Inflammatory macrophage treated with lipopolysaccharide for 4 hours (primary cell): ENCODE results near the gene MCOLN2.

Experiments
- DNase-seq: peaks from one replicate; pipeline ENCODE4 v3.0.0-alpha.2; 2020

The MCOLN2 gene

DNA sequence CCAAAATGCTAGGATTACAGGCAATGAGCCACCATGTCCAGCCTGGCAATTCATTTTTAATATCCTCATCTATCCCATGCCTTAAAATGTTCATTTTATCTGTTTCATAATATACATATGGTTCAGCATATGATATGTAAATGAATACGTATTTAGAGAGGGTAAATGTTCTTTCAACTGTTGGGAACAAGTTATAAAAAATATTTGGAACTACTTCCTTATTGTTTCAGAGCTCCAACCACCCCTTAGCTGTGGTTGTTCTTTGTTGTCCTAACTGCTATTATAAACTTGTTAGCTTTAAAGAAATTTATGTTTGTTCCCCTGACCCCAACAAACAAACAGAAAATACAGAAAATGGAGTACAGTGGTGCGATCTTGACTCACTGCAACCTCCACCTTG is 14.5 kb downstream of the MCOLN2 start:
- no peak for DNase-seq

GRCh38 chr1:84975035-84975434 is 21.9 kb downstream of the MCOLN2 start:
- DNase-seq, result no peak

DNA sequence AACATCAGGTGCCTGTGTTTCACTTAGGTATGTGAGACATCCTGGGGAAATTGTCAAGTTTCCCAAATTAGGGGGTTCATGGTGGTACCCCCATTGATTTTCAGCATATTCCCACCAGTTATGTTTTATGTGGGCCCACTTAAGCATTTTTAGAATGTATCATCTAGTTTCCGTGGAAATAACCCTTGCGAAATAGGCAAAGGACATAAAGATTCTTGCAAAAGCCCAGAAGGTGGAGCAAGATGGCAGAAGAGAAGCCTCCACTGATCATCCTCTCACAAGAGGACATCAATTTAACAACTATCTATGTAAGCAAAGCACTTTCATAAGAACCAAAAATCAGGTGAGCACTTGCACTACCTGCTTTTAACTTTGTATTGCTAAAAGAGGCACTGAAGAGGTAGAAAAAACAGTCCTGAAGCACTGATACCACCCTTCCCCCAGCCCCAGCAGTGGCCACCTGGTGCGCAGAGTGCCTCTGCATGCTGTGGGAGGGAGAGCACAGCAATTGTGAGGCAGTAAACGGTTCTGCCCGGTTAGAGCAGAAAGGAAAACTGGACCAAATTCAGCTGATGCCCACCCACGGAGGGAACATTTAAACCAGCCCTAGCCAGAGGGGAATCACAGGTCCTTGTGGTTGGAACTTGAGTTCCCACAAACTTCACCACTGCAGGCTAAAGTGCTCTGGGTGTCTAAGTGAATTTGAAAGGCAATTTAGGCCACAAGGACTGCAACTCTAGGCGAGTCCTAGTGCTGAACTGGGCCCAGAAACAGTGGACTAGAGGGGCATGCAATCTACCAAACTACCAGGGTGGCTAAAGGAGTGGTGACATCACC is 23.2 kb downstream of the MCOLN2 start:
- DNase-seq, result peak; percentile 79

- no peak for DNase-seq
These were observed 24.4 kb downstream of the MCOLN2 start for GRCh38 chr1:84972377-84972987.

- DNase-seq, result no peak
These were observed 25.0 kb downstream of the MCOLN2 start for GRCh38 chr1:84971957-84972356.

GRCh38 chr1:84969489-84970250 is 27.2 kb downstream of the MCOLN2 start:
- no peak for DNase-seq

GRCh38 chr1:84968865-84969264 is 28.0 kb downstream of the MCOLN2 start:
- no peak for DNase-seq

- DNase-seq, result no peak
These were observed 28.8 kb downstream of the MCOLN2 start for GRCh38 chr1:84968101-84968500.

DNA sequence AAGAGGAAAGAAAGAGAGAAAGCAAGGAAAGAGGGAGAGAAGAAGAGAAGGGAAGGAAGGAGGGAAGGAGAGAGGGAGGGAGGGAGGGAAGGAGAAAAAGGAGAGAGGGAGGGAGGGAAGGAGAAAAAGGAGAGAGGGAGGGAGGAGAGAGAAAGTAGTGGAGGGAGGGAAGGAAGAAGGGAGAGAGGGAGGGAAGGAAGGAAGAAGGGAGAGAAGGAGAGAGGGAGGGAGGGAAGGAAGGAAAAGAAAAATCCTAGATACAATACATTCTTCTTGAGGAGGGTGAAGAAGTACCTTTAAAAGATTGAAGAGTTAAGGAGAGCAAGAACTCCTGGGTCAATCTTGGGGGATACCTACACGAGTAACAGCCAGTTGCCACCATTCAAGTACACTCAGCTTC is 29.2 kb downstream of the MCOLN2 start:
- no peak for DNase-seq

DNA sequence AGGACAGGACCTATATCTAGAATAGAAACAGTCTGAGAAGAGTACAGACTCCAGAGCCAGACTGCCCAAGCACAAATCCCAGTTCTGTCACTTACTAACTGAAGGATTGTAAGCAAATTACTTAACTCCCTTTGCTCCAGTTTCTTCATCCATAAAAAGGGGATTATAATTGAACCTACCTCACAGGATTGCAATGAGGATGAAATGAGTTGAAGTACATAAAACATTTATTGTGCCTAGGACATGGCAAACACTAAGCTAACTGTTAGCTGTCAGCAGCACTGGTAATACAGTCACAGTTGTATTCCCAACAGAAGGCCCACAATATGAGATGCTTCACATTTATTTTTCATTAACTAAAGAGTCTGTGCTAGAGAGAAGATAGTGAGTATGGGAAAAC is 33.9 kb downstream of the MCOLN2 start:
- no peak for DNase-seq

DNA sequence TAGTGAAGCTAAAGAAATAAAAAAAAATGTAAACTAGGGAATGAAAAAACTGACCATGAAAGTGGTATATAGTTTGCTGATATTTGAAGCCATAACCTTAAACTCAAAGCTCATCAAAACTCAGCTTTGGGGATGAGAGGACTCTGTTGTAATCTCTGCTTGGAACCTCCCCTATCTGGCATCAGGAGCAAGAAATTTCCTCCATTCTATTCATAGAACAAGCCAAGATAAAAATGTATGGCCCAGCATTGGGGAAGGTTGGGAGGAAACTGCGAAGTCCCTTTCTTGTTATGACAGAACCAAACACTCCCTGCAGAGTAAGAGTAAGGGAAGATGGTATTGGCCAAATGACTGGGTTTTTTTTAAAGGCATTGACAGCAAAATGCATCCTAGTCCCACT is 35.6 kb downstream of the MCOLN2 start:
- no peak for DNase-seq

DNA sequence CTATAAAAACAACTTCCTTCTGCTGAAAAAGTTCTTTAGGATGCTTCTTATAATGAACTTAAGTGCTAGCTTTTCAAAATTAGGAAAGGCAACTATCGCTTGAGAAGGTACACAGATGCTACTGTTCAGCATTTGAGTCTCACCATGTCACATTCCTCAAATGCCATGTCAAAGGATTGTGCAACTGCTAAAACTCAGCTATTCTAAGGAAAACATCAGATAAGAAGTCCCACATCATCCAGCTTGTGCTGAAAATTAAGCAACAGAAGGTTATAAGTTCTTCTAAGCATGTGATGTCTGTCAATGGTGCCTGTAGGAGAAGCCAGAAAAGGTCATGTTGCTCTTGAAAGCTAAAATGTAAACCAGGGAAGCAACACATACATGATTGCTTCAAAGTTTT is 36.5 kb downstream of the MCOLN2 start:
- peak; percentile 17 for DNase-seq

DNA sequence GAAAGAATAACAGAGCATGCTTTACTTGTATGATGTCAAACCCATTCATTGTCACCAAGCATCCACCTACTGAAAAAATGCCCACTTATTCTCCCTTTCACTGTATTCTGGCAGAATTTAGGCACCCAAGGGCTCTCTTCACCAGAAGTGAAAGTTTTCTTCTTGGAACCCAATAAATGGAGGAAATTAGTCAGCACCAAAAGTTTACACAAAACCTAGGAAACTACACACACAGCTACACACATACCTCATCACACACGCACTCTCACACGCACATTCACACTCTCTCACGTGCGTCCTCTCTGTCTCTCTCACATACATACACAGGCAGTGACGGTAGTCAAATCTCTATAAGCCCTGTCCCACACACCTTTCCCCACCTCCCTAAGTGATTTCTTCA is 37.6 kb downstream of the MCOLN2 start:
- DNase-seq, result peak; percentile 6

- no peak for DNase-seq
These were observed 38.9 kb downstream of the MCOLN2 start for GRCh38 chr1:84957966-84958365.

DNA sequence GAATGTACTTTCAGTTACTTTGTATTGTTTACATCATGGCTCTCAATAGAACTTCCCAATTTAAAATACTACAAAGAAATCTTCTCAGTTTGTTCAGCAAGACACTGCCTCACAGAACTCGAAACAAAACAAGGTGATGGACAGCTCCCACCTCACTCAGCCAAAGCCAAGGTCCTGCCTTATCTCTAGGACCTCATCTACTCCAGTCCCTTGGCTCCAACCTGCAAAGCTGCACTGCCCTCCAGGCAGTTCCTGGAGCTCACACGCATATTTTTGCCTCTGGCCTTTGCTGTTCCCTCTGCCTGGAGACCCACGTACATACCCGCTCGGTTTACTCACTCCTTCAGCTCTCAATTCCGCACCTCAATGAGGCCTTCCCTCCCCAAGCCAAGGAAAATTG is 40.3 kb downstream of the MCOLN2 start:
- DNase-seq, result no peak

DNA sequence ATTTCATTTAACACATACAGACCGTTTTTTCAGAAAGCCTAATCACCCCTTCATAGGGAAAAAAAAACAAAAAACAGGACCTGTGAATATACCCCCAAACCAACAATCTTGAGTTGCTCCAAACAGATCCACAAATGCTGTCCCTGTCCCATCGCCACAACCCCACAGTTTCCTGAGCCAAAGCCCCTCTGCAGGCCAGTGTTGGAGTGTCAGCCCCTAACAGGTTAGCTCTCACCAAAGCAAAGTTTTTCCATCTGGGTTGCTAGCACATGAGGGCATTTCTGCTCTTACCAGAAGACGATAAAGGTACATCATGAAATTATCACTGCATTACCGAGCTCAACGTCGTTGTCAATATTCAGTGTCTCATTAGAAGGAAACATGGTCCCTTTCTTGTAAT is 40.8 kb downstream of the MCOLN2 start:
- DNase-seq, result no peak

DNA sequence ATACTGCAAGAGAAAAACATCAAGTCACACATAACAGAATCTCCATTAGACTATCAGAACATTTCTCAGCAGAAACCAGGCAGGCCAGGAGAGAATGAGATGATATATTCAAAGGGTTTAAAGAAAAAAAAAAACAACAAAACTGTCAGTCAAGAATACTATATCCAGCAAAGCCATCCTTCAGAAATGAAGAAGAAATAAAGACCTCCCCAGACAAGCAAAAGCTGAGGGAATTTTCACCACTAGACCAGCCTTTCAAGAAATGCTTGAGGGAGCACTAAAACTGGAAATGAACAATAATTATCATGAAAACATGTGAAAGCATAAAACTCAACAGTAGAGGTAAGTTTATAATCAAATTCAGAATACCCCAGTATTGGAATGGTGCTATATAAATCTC is 47.2 kb downstream of the MCOLN2 start:
- no peak for DNase-seq

GRCh38 chr1:84947536-84948410 is 49.1 kb downstream of the MCOLN2 start:
- no peak for DNase-seq

DNA sequence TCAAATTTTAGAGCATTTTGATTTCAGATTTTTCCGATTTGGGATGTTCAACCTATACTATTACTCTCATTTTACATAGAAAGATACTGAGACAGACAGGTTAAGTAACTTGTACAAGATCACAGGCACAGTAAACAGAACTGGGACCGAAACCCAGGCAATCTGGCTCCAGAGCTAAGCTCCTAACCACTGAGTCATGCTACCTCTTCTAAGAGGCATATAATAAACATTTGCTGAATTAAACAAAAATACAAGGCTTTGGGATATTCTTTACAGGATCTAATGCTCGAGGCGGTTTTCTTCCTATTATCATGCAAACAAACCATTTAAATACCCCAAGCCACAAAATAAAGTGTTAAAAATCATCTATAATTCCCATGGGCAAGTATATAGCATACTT is 50.3 kb downstream of the MCOLN2 start:
- DNase-seq, result no peak

DNA sequence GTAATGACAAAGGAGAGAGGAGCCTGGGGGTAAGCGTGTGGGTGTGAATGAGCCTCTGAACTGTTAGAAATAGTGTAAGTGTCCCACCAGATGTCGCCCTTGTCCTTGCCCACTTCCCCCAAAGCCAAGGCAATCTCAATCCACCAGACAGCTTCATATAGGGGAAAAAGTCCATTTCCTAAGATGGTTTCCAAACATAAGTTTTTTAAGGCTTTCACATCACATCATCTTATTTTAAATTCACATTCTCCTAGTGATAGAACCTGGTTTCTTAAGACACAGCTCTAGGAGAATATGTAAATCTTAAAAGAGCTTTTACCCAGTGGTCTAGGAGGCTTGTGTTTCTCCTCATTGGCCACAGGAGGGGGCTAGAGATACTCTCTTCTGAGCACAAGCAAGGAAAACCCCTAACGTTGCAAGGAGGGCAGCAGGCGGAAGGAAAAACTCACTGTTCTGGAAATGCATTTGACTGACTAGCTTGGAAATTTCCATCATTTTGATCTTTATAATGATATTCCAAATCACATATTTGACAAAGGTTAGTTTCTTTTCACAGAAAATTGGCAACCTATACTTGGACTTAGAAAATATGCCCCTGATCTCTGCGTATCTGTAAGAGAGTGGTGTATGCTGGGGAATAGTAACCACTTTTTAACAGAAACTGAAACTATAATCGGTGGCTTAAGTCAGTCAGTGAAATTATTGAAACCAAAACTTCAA is 52.0 kb downstream of the MCOLN2 start:
- peak; percentile 92 for DNase-seq

- no peak for DNase-seq
These were observed 55.1 kb downstream of the MCOLN2 start for GRCh38 chr1:84941843-84942242.

DNA sequence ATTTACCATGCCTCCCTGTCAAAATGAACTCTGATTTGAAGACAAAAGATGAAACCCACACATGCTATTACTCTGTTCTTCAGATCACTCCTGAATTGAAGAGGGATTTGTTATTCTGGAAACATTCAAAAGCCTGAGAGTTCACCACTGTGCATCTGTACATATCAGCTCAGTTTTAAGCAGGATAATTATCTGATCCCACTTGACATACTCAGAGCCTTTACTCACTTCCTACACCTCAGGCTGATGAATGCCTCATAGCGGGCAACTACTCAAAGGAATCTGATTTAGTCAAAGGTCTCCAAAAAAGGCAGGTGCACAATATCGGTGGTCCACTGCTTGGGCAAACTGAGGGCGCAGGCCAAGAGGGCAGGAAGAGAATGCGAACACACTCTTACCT is 56.4 kb downstream of the MCOLN2 start:
- DNase-seq, result no peak
